SK-N-SH treated with all-trans-retinoic acid at 6 μM for 48 hours (cell line): ENCODE data around the gene USE1.

Source experiments
- ARNTL ChIP-seq: fragments of 450-650 bp; formaldehyde crosslinking; IDR thresholded peaks from 2 replicates; pipeline ENCODE4 v1.5.0; 2020; ENCODE audit warnings: low read depth, mild to moderate bottlenecking, moderate library complexity, borderline replicate concordance
- BACH2 ChIP-seq: fragments of 250-450 bp; sonication (Bioruptor Pico); IDR thresholded peaks from 2 replicates; pipeline ENCODE4 v1.9.0; 2021; ENCODE audit warnings: mild to moderate bottlenecking, borderline replicate concordance
- CSRNP3 ChIP-seq: fragments of 250-450 bp; sonication (Bioruptor Pico); IDR thresholded peaks from 2 replicates; pipeline ENCODE4 v1.5.1; 2021; ENCODE audit warnings: mild to moderate bottlenecking, moderate library complexity
- GLIS3 ChIP-seq: fragments of 250-450 bp; sonication (Bioruptor Pico); IDR thresholded peaks from 2 replicates; pipeline ENCODE4 v1.5.0; 2020; ENCODE audit warnings: mild to moderate bottlenecking, moderate library complexity
- PPARA ChIP-seq: fragments of 250-450 bp; sonication (Bioruptor Pico); IDR thresholded peaks from 2 replicates; pipeline ENCODE4 v1.5.0; 2020; ENCODE audit warnings: mild to moderate bottlenecking, borderline replicate concordance
- TCF4 ChIP-seq: fragments of 250-450 bp; sonication (Bioruptor Pico); IDR thresholded peaks from 2 replicates; pipeline ENCODE4 v1.8.0; 2021; ENCODE audit warnings: mild to moderate bottlenecking, moderate library complexity, borderline replicate concordance
- TOX ChIP-seq: fragments of 250-450 bp; sonication (Bioruptor Pico); IDR thresholded peaks from 2 replicates; pipeline ENCODE4 v1.8.0; 2021; ENCODE audit warnings: mild to moderate bottlenecking, moderate library complexity, borderline replicate concordance
- TSHZ2 ChIP-seq: fragments of 250-450 bp; sonication (Bioruptor Pico); IDR thresholded peaks from 2 replicates; pipeline ENCODE4 v1.5.0; 2020; ENCODE audit warnings: mild to moderate bottlenecking, moderate library complexity
- ZC3H10 ChIP-seq: fragments of 250-450 bp; sonication (Bioruptor Pico); IDR thresholded peaks from 2 replicates; pipeline ENCODE4 v1.5.1; 2021; ENCODE audit warnings: mild to moderate bottlenecking, moderate library complexity
- ZFP30 ChIP-seq: fragments of 450-650 bp; formaldehyde crosslinking; IDR thresholded peaks from 2 replicates; pipeline ENCODE4 v1.5.0; 2022; ENCODE audit warnings: mild to moderate bottlenecking, moderate library complexity
- ZNF565 ChIP-seq: fragments of 450-650 bp; formaldehyde crosslinking; conservative IDR thresholded peaks from 2 replicates; pipeline ENCODE4 v1.5.0; 2020; ENCODE audit warnings: low read depth, mild to moderate bottlenecking, moderate library complexity
- ZNF8 ChIP-seq: fragments of 450-650 bp; formaldehyde crosslinking; IDR thresholded peaks from 2 replicates; pipeline ENCODE4 v1.5.0; 2020; ENCODE audit warnings: mild to moderate bottlenecking, moderate library complexity
- TF ChIP-seq, protein P1 (sequence below): fragments of 250-450 bp; sonication (Bioruptor Pico); IDR thresholded peaks from 2 replicates; pipeline ENCODE4 v1.8.0; 2021; ENCODE audit warnings: low read depth, mild to moderate bottlenecking, moderate library complexity, borderline replicate concordance
- TF ChIP-seq, protein P2 (sequence below): fragments of 250-450 bp; sonication (Bioruptor Pico); IDR thresholded peaks from 2 replicates; pipeline ENCODE4 v1.8.0; 2020; ENCODE audit warnings: mild to moderate bottlenecking, moderate library complexity, borderline replicate concordance

- TF ChIP-seq ZFP30 (CRISPR knock-in tag) (no peak), ZNF565 (CRISPR knock-in tag) (no peak), ARNTL (CRISPR knock-in tag) (no peak), BACH2 (CRISPR knock-in tag) (no peak), GLIS3 (no peak), CSRNP3 (CRISPR knock-in tag) (no peak), TOX (CRISPR knock-in tag) (no peak), PPARA (CRISPR knock-in tag) (no peak), TSHZ2 (CRISPR knock-in tag) (no peak), ZNF8 (CRISPR knock-in tag) (no peak), ZC3H10 (CRISPR knock-in tag) (no peak), TCF4 (CRISPR knock-in tag) (no peak)
- TF ChIP-seq, protein P1, sequence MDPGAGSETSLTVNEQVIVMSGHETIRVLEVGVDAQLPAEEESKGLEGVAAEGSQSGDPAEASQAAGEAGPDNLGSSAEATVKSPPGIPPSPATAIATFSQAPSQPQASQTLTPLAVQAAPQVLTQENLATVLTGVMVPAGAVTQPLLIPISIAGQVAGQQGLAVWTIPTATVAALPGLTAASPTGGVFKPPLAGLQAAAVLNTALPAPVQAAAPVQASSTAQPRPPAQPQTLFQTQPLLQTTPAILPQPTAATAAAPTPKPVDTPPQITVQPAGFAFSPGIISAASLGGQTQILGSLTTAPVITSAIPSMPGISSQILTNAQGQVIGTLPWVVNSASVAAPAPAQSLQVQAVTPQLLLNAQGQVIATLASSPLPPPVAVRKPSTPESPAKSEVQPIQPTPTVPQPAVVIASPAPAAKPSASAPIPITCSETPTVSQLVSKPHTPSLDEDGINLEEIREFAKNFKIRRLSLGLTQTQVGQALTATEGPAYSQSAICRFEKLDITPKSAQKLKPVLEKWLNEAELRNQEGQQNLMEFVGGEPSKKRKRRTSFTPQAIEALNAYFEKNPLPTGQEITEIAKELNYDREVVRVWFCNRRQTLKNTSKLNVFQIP (CRISPR knock-in tag) = no peak
- TF ChIP-seq, protein P2, sequence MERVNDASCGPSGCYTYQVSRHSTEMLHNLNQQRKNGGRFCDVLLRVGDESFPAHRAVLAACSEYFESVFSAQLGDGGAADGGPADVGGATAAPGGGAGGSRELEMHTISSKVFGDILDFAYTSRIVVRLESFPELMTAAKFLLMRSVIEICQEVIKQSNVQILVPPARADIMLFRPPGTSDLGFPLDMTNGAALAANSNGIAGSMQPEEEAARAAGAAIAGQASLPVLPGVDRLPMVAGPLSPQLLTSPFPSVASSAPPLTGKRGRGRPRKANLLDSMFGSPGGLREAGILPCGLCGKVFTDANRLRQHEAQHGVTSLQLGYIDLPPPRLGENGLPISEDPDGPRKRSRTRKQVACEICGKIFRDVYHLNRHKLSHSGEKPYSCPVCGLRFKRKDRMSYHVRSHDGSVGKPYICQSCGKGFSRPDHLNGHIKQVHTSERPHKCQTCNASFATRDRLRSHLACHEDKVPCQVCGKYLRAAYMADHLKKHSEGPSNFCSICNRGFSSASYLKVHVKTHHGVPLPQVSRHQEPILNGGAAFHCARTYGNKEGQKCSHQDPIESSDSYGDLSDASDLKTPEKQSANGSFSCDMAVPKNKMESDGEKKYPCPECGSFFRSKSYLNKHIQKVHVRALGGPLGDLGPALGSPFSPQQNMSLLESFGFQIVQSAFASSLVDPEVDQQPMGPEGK (CRISPR knock-in tag) = no peak
Observed at GRCh38 chr19:17264641-17264979, 49.5 kb downstream of the USE1 start, which contains the start of gene USHBP1.
